PFSK-1 (cell line): ENCODE data around the gene CKS2.

ENCODE experiments used
- FOXP2 ChIP-seq: optimal IDR thresholded peaks from 2 replicates; pipeline ENCODE3; 2011; ENCODE audit warnings: borderline replicate concordance, control low read depth, inconsistent platforms; ENCODE audit not compliant: insufficient read depth; ENCODE audit errors: extremely low read length, extremely low read depth
- POLR2AphosphoS5 ChIP-seq: IDR thresholded peaks from 2 replicates; pipeline ENCODE4 v1.6.1; 2012; ENCODE audit warnings: low read depth, mild to moderate bottlenecking, control low read depth, low read length, moderate library complexity
- SIN3A ChIP-seq: IDR thresholded peaks from 2 replicates; pipeline ENCODE4 v1.6.1; 2012; ENCODE audit warnings: mild to moderate bottlenecking, low read length, moderate library complexity, borderline replicate concordance; ENCODE audit not compliant: insufficient read depth
- TAF1 ChIP-seq: IDR thresholded peaks from 2 replicates; pipeline ENCODE4 v1.6.1; 2012; ENCODE audit warnings: low read length, control low read depth, borderline replicate concordance; ENCODE audit not compliant: insufficient read depth
- TF ChIP-seq, protein P1 (sequence below), 2 experiments: IDR thresholded peaks; 2 replicates each; pipeline versions ENCODE4 v1.6.1 to v1.8.0; 2011 to 2012; ENCODE audit warnings: low read depth in 2 of 2, low read length in 2 of 2, control low read depth in 1 of 2, inconsistent platforms in 1 of 2, mild to moderate bottlenecking in 1 of 2, moderate library complexity in 1 of 2; ENCODE audit not compliant: insufficient read depth in 1 of 2

The CKS2 gene

DNA sequence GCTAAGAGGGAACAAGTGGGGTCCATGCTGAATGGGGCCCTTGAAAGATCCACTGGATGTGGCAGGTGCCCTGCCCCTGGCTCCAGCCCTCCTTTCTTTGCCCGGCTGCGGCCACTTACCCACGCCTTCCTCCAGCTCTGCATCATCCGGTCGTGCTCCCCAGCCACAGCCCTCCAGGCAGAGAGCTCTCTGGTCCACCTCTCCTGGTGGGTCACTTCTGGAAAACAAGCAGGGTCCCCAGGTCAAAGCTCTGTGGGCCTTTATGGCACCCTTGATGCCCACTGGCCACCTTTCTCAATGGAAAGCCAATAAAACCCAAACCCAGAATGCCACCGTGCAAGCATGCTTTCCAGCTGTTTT is 52.3 kb downstream of the CKS2 start:
- TF ChIP-seq, protein P1, sequence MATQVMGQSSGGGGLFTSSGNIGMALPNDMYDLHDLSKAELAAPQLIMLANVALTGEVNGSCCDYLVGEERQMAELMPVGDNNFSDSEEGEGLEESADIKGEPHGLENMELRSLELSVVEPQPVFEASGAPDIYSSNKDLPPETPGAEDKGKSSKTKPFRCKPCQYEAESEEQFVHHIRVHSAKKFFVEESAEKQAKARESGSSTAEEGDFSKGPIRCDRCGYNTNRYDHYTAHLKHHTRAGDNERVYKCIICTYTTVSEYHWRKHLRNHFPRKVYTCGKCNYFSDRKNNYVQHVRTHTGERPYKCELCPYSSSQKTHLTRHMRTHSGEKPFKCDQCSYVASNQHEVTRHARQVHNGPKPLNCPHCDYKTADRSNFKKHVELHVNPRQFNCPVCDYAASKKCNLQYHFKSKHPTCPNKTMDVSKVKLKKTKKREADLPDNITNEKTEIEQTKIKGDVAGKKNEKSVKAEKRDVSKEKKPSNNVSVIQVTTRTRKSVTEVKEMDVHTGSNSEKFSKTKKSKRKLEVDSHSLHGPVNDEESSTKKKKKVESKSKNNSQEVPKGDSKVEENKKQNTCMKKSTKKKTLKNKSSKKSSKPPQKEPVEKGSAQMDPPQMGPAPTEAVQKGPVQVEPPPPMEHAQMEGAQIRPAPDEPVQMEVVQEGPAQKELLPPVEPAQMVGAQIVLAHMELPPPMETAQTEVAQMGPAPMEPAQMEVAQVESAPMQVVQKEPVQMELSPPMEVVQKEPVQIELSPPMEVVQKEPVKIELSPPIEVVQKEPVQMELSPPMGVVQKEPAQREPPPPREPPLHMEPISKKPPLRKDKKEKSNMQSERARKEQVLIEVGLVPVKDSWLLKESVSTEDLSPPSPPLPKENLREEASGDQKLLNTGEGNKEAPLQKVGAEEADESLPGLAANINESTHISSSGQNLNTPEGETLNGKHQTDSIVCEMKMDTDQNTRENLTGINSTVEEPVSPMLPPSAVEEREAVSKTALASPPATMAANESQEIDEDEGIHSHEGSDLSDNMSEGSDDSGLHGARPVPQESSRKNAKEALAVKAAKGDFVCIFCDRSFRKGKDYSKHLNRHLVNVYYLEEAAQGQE (IDR thresholded peaks at IDR 0.05; ENCODE audit: insufficient read depth in 1 of 2, low read depth in 2 of 2, low read length in 2 of 2): no peak
- no peak for TF ChIP-seq POLR2AphosphoS5
- TF ChIP-seq TAF1: no peak

DNA sequence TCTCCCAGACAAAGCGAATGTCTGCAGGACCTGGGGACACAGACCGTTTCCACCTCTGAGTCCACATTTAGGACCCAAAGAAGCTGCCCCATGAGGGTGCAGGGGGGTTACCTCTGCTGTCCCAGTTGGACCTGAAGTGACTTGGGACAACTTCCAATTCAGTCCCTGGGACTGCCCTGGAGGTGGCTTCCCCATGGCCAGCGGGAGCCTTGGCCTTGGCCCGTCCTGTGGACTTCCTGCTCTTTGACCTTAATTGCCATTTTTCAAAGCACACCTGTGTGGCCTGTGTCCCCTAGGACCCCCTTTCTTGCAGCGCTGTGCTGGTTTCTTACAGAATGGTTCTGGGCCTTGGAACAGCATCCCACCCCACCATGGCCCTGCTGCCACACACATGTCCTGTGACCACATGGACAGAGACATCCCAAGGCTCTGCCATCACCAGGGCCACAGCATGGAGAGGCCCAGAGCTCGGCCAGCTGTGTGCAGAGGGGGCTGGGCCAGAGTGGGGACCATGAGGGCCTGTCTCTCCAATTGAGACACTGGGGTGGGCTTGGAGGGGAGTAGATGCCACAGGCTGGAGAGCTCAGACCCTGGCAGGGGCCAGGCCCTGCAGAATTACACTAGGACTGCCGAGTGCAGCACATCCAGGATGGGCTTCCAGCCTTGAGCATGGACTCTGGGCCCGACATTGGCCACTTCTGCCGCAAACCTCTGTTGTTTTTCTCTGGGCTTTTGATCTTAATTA is 53.1 kb downstream of the CKS2 start:
- TF ChIP-seq FOXP2 (no peak), SIN3A (no peak), POLR2AphosphoS5 (no peak), TAF1 (no peak)
- TF ChIP-seq, protein P1 (IDR thresholded peaks at IDR 0.05; ENCODE audit: insufficient read depth in 1 of 2, low read depth in 2 of 2, low read length in 2 of 2): no peak

- TF ChIP-seq POLR2AphosphoS5 (no peak), FOXP2 (no peak), TAF1 (no peak), SIN3A (no peak)
- TF ChIP-seq, protein P1 (IDR thresholded peaks at IDR 0.05; ENCODE audit: insufficient read depth in 1 of 2, low read depth in 2 of 2, low read length in 2 of 2): no peak
These were observed 53.9 kb downstream of the CKS2 start for GRCh38 chr9:89364666-89365531.

DNA sequence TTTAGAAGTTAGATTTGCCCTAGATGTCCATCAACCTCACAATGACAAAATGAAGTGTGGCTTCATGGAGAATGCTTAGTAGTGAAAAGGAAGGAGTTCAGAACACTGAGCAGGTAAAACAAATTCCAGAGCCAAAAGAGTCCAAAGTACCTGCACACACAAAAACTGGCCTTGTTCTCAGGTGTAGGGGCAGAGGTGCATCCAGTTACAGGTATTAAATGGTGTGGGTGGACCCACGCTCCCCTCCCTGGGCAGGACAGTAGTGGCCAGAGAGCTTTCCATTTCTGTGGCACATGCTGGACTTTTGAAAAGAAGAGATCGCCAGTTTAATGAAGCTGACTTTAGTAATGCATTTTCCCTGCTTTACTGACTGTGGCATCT is 54.5 kb downstream of the CKS2 start:
- TF ChIP-seq FOXP2: no peak
- TF ChIP-seq, protein P1 (IDR thresholded peaks at IDR 0.05; ENCODE audit: insufficient read depth in 1 of 2, low read depth in 2 of 2, low read length in 2 of 2): no peak
- no peak for TF ChIP-seq SIN3A
- no peak for TF ChIP-seq TAF1
- TF ChIP-seq POLR2AphosphoS5: no peak
